Measurements from ENCODE around the gene BCKDK.

Gene BCKDK

DNA sequence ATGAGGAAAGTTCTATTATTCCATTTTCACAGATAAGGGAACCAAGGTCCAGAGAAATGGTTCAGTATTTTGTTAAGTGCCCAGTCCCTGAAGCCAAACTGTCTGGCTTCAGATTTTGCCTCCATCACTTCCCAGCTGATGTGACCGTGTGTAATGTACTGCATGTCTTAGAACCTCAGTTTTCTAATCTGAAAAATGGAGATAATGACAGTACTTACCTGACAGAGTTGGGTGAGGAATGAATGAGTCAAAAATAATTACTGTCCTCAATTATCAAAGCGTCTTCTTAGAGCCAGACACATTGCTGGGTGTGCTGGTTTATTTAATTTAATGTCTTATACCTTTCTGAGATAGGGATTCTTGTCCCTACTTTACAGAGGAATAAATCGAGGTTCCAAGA lies 40.8 kb upstream of the BCKDK start:
- H3K4me3 ChIP-seq (ENCODE audit: low read length), result no peak overlapping the region
- no peak for DNase-seq (ENCODE audit: low read depth)
- no peak for TF ChIP-seq CTCF (IDR thresholded peaks at IDR 0.05; ENCODE audit: insufficient read depth, low read depth, low read length, missing control alignments)

GRCh38 chr16:31071861-31072260 lies 36.3 kb upstream of the BCKDK start:
- no peak for TF ChIP-seq CTCF (IDR thresholded peaks at IDR 0.05; ENCODE audit: insufficient read depth, low read depth, low read length, missing control alignments)
- peak; percentile 18 for DNase-seq (ENCODE audit: low read depth)
- peak overlapping the region; percentile 91 for H3K4me3 ChIP-seq (ENCODE audit: low read length)

GRCh38 chr16:31072540-31073141 lies 35.5 kb upstream of the BCKDK start:
- DNase-seq (ENCODE audit: low read depth), result peak; percentile 57
- peak overlapping the region; percentile 91 for H3K4me3 ChIP-seq (ENCODE audit: low read length)
- no peak for TF ChIP-seq CTCF (IDR thresholded peaks at IDR 0.05; ENCODE audit: insufficient read depth, low read depth, low read length, missing control alignments)

DNA sequence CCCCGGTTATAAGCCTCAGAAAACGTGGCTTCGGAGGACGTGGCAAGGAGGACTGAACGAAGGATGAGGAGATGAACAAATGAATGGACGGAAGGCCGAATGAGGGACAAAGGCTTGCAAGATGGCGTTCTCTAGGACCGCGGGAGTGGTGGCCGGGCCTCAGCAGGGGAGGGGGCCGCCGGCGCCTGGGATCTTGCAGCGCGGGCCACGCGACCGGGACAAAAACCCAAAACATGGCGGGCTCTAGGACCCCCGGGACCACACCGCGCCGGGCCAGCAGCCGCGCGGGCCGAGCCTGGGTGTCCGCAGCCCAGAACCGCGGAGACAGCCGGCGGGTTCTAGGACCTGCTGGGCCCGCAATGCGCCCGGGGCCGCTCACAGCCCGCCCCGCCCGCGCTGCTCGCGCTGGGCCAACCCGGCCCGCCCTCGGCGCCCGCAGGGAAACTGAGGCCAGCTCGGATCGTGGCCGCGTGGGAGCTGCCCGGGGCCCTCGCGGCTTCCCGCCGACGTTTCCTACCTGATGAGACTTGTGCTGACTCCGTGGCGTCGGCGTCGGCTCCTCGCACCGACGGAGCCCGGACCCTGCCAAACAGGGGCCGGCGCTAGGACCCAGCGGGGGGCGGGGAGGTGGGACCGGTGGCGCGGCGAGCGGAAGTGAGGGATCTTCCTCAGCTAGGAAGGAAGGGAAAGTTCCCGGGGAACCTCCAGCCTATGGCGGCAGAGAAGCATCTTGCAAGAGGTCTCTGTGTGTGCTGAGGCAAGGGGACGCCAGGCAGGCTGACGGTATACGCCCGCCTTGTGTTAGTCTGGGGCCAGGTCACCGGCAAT lies 34.8 kb upstream of the BCKDK start:
- peak; percentile 97 for DNase-seq (ENCODE audit: low read depth)
- peak overlapping the region; percentile 91 for H3K4me3 ChIP-seq (ENCODE audit: low read length)
- TF ChIP-seq CTCF (IDR thresholded peaks at IDR 0.05; ENCODE audit: insufficient read depth, low read depth, low read length, missing control alignments), result no peak

DNA sequence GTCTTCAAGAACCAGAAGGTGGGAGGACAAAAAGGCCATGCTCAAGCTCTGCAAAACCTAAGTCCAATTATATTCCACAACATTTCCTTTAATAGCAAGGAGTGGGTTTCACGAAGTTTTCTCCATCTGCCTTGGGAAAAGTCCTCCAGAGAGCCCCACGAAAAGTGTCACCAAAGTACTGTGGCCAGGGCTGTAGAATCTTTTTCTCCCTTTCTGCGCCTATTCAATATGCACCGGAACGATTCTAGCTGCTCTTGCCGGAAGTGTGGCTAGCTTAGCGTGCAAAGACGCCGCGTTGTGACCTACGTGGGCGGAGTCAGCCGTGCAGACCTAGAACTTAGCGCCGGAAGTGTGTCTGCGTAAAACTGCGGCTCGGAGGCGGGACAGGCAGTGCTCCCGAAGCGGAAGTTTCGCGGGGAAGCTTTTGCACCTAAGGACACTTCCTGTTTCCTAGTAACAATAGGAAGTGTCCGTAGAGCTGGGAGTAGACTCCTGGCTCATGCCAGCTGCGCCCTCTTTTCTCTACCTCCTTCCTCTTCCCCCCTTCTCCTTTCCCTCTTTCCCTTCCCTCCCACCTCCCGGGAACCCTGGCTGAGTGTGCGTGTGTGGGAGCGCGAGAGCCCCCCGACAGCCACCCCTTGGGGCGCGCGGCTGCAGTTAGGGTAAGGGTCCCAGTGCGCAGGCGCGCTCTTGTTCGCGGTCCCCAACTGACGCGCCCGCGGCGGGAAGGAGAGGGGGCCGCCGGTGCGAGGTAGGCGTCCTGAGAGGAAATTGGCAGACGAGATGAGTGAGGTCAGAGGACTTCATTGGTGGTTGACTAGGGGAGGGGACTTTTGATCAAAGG lies 34.0 kb upstream of the BCKDK start, which contains the start of the genes ZNF646 and ZNF668:
TSS of gene ZNF646 (plus strand) at position 453 of the 844 bp plus-strand sequence. CDS start 1,903 bp downstream, outside the sequence.
TSS of gene ZNF668 (minus strand) at position 271 of the 844 bp plus-strand sequence. CDS start 9,781 bp downstream, outside the sequence.
- DNase-seq (ENCODE audit: low read depth), result peak; percentile 100
- H3K4me3 ChIP-seq (ENCODE audit: low read length), result peak within 1 kb of the TSS; percentile 91
- TF ChIP-seq CTCF (IDR thresholded peaks at IDR 0.05; ENCODE audit: insufficient read depth, low read depth, low read length, missing control alignments), result no peak

DNA sequence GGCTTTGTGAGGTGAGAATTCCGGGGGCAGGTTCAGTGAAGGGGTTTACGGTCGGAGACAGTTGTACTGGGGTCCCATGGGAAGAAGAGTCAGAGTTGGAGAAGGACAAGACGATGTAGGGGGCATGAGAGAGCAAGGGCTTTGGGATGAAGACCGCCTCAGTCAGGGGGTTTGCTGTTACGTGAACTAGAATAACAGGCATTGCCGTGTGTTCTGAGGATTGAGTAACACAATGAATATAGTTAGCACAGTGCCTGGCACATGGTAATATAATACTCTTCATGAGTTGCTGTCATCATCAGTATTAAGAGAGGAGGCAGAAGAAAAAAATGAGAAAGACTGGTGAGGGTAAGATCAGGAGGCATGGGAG lies 33.4 kb upstream of the BCKDK start:
- peak; percentile 13 for DNase-seq (ENCODE audit: low read depth)
- H3K4me3 ChIP-seq (ENCODE audit: low read length), result peak overlapping the region; percentile 91
- TF ChIP-seq CTCF (IDR thresholded peaks at IDR 0.05; ENCODE audit: insufficient read depth, low read depth, low read length, missing control alignments), result no peak

All from epithelial cell of esophagus (primary cell).